OCI-LY7 (cell line): Measurements from ENCODE around the gene NSD1. TPM values are rescaled to one million over a fixed set of nuclear protein-coding genes. Genes with fewer than 3 reads are reported as not detected.
"Not testable (repeated sequence)": the region's sequence is repeated elsewhere in the genome, so short reads cannot be mapped to it uniquely, and the experiment has no call there.

Experiments used
- BruUV-seq: library from RNA; stranded (reverse); fragments of 400-500 nt; replicated peaks from 2 replicates; lab custom pipeline; 2021; lab: Mats Ljungman, UMichigan
- CTCF ChIA-PET: fragments of 300-600 bp; sonication (Branson Sonifier 250); formaldehyde crosslinking; loops from one replicate; lab custom pipeline; 2022; ENCODE audit warnings: antibody characterized with exemption; ENCODE audit not compliant: unreplicated experiment; lab: Charles Lee
- POLR2A ChIA-PET: fragments of 300-600 bp; sonication (Branson Sonifier 250); formaldehyde crosslinking; loops from one replicate; lab custom pipeline; 2022; ENCODE audit warnings: antibody characterized with exemption; lab: Charles Lee
- DNase-seq: peaks from one replicate; pipeline ENCODE4 v3.0.0-alpha.2; 2015; ENCODE audit warnings: low spot score
- H2AFZ ChIP-seq: fragments of 200-600 bp; sonication (generic), shearing (Covaris generic); 2 replicates; pipeline ENCODE4 v1.6.1; 2014; ENCODE audit warnings: mild to moderate bottlenecking, antibody characterized with exemption, low read length, moderate library complexity
- H3K27ac ChIP-seq: fragments of 200-600 bp; sonication (generic); 2 replicates; pipeline ENCODE4 v1.5.1; 2014; ENCODE audit warnings: mixed run types, low read depth, mild to moderate bottlenecking, moderate library complexity, low read length, inconsistent platforms; ENCODE audit not compliant: poor library complexity, severe bottlenecking
- H3K36me3 ChIP-seq: fragments of 200-600 bp; sonication (generic); 2 replicates; pipeline ENCODE4 v1.6.1; 2014; ENCODE audit warnings: mild to moderate bottlenecking, antibody characterized with exemption, low read length, moderate library complexity, mixed read lengths; ENCODE audit not compliant: insufficient read depth
- H3K4me1 ChIP-seq: fragments of 200-600 bp; sonication (generic); 2 replicates; pipeline ENCODE4 v1.5.1; 2014; ENCODE audit warnings: mild to moderate bottlenecking, low read length; ENCODE audit not compliant: insufficient read depth, poor library complexity, severe bottlenecking
- H3K4me2 ChIP-seq: fragments of 200-600 bp; sonication (generic); 2 replicates; pipeline ENCODE4 v1.6.1; 2014; ENCODE audit warnings: mild to moderate bottlenecking, low read length
- H3K4me3 ChIP-seq: fragments of 200-600 bp; sonication (generic); 2 replicates; pipeline ENCODE4 v1.5.1; 2014; ENCODE audit warnings: mild to moderate bottlenecking, low read depth, low read length; ENCODE audit not compliant: poor library complexity, severe bottlenecking
- H3K79me2 ChIP-seq: fragments of 200-600 bp; sonication (generic); 2 replicates; pipeline ENCODE4 v1.6.1; 2016; ENCODE audit warnings: low read depth, mild to moderate bottlenecking, low read length, moderate library complexity, mixed read lengths; ENCODE audit not compliant: insufficient read depth
- H3K9me2 ChIP-seq: fragments of 200-600 bp; sonication (generic); 2 replicates; pipeline ENCODE4 v1.6.1; 2016; ENCODE audit warnings: mild to moderate bottlenecking, low read length, mixed read lengths; ENCODE audit not compliant: insufficient read depth
- H3K9me3 ChIP-seq: fragments of 200-600 bp; sonication (generic); 2 replicates; pipeline ENCODE4 v1.6.1; 2014; ENCODE audit warnings: mild to moderate bottlenecking, mixed run types, low read length, mixed read lengths
- H4K20me1 ChIP-seq: fragments of 200-600 bp; sonication (generic); 2 replicates; pipeline ENCODE4 v1.6.1; 2014; ENCODE audit warnings: mild to moderate bottlenecking, antibody characterized with exemption, low read length, moderate library complexity, mixed read lengths; ENCODE audit not compliant: insufficient read depth
- CTCF ChIP-seq: fragments of 200-600 bp; sonication (generic); conservative IDR thresholded peaks from 2 replicates; pipeline ENCODE4 v1.5.1; 2014; ENCODE audit warnings: mild to moderate bottlenecking, antibody characterized with exemption, low read length, moderate library complexity, mixed read lengths
- EZH2phosphoT487 ChIP-seq: fragments of 200-600 bp; sonication (generic); IDR thresholded peaks from 2 replicates; pipeline ENCODE4 v1.6.1; 2018; ENCODE audit warnings: low read depth, borderline replicate concordance, mild to moderate bottlenecking, mixed run types, antibody characterized with exemption, low read length, moderate library complexity, mixed read lengths
- intact Hi-C: fragments of 100-400 bp; cut with micrococcal nuclease; formaldehyde crosslinking; loops from one replicate; pipeline ENCODE4 v1.10.0; 2022; ENCODE audit not compliant: unreplicated experiment
- total RNA-seq, 2 experiments: library from RNA; depleted of rRNA in 1 of 2; stranded (reverse); fragments of >200 nt in 1 of 2; shearing (Covaris generic) in 1 of 2; gene quantifications; 2 replicates each; pipeline ENCODE4 v1.2.3, GENCODE V29; 2014 to 2022

NSD1 gene
- total RNA-seq, 2 experiments from 2014 or later: 64.3 to 142 TPM

GRCh38 chr5:177338251-177339106, 204.9 kb downstream of the NSD1 start:
- no peak for TF ChIP-seq CTCF
- TF ChIP-seq EZH2phosphoT487: no peak
- no peak overlapping the region for H3K4me2 ChIP-seq
- BruUV-seq: no TSS peak
- H2AFZ ChIP-seq: no peak overlapping the region
- H3K36me3 ChIP-seq: peaks cover 93% of the 10 kb centered on the region
- peaks cover 3% of the 10 kb centered on the region for H3K4me1 ChIP-seq
- ChIA-PET CTCF (no interaction called here), POLR2A (no interaction called here)
- no peak for DNase-seq
- H3K27ac ChIP-seq: no peak overlapping the region
- intact Hi-C loops: no loop called here
- no peaks in the 10 kb centered on the region for H4K20me1 ChIP-seq
- no peak overlapping the region for H3K4me3 ChIP-seq
- no peaks in the 10 kb centered on the region for H3K9me2 ChIP-seq
- H3K79me2 ChIP-seq: peaks cover 32% of the 10 kb centered on the region
- H3K9me3 ChIP-seq: no peaks in the 10 kb centered on the region

- H3K9me2 ChIP-seq: no peaks in the 10 kb centered on the region
- peaks cover 3% of the 10 kb centered on the region for H3K4me1 ChIP-seq
- H2AFZ ChIP-seq: no peak overlapping the region
- no peak for DNase-seq
- no peak for TF ChIP-seq CTCF
- TF ChIP-seq EZH2phosphoT487: no peak
- H3K36me3 ChIP-seq: peaks cover 93% of the 10 kb centered on the region
- POLR2A ChIA-PET: no interaction called here
- H3K9me3 ChIP-seq: no peaks in the 10 kb centered on the region
- no peaks in the 10 kb centered on the region for H4K20me1 ChIP-seq
- H3K79me2 ChIP-seq: peaks cover 39% of the 10 kb centered on the region
- intact Hi-C loops: no loop called here
- CTCF ChIA-PET: no interaction called here
- H3K4me3 ChIP-seq: no peak overlapping the region
- H3K27ac ChIP-seq: no peak overlapping the region
- BruUV-seq: no TSS peak
- no peak overlapping the region for H3K4me2 ChIP-seq
These were observed 205.6 kb downstream of the NSD1 start for GRCh38 chr5:177339107-177339638.

DNA sequence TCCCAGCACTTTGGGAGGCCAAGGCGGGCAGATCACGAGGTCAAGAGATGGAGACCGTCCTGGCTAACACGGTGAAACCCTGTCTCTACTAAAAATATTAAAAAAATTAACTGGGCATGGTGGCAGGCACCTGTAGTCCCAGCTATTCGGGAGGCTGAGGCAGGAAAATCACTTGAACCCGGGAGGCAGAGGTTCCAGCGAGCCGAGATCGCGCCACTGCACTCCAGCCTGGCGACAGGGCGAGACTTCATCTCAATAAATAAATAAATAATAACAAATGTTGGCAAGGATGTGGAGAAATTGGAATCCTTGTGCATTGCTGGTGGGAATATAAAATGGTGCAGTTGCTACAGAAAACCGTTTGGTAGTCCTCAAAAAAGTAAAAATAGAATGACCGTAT, 209.4 kb downstream of the NSD1 start:
- intact Hi-C loops, H3K4me1 ChIP-seq, H3K9me3 ChIP-seq, H3K4me3 ChIP-seq, H3K9me2 ChIP-seq, DNase-seq, H3K4me2 ChIP-seq, H4K20me1 ChIP-seq, H3K27ac ChIP-seq, BruUV-seq, POLR2A ChIA-PET, CTCF ChIA-PET, H2AFZ ChIP-seq: not testable (repeated sequence)
- Histone ChIP-seq H3K79me2 (peaks cover 68% of the 10 kb centered on the region), H3K36me3 (peaks cover 88% of the 10 kb centered on the region)
